Right lobe of liver (tissue), 6 donors: ENCODE measurements around the gene KCNMA1. TPM values are rescaled to one million over a fixed set of nuclear protein-coding genes. Genes with fewer than 3 reads are reported as not detected.

Experiments
- ATAC-seq, 4 donors: fragments of 200-7000 bp; cut with Tn5 transposase; one replicate each; pipeline ENCODE4 v1.9.1; 2020; ENCODE audit warnings: mild to moderate bottlenecking in 4 of 4, moderate library complexity in 4 of 4
- DNase-seq, 3 donors: peaks; one replicate each; pipeline ENCODE4 v3.0.0-alpha.2; 2020
- H3K27ac ChIP-seq, 3 donors: fragments of 200-600 bp; one replicate each; pipeline ENCODE4 v1.8.0; 2022
- H3K27me3 ChIP-seq, 2 donors: fragments of 200-600 bp; one replicate each; pipeline ENCODE4 v1.8.0; 2022
- H3K36me3 ChIP-seq, 4 donors: fragments of 200-600 bp; sonication (generic) in 1 of 4; one replicate each; pipeline versions ENCODE4 v1.5.1 to v1.8.0; 2017 to 2022; ENCODE audit warnings: control low read depth in 1 of 4
- H3K4me1 ChIP-seq, 4 donors: fragments of 200-600 bp; sonication (generic) in 1 of 4; one replicate each; pipeline versions ENCODE4 v1.5.1 to v1.8.0; 2017 to 2022; ENCODE audit warnings: control low read depth in 1 of 4
- H3K4me3 ChIP-seq, 3 donors: fragments of 200-600 bp; one replicate each; pipeline ENCODE4 v1.8.0; 2022
- H3K9me3 ChIP-seq, 4 donors: fragments of 200-600 bp; sonication (generic) in 1 of 4; one replicate each; pipeline versions ENCODE4 v1.5.1 to v1.8.0; 2017 to 2022; ENCODE audit warnings: control low read depth in 1 of 4
- CTCF ChIP-seq, 4 donors: fragments of 200-600 bp in 3 of 4; fragments of 450-650 bp in 1 of 4; IDR thresholded peaks; one replicate each; pipeline versions ENCODE4 v1.5.1 to v1.8.0; 2016 to 2022; ENCODE audit warnings: antibody characterized with exemption in 4 of 4, mild to moderate bottlenecking in 2 of 4
- POLR2A ChIP-seq: fragments of 450-650 bp; IDR thresholded peaks from one replicate; pipeline ENCODE4 v1.6.1; 2017; ENCODE audit warnings: antibody characterized with exemption, mild to moderate bottlenecking
- WGBS: methylation state at CpG from one replicate; pipeline ENCODE4 v1.1.6; 2018; ENCODE audit warnings: low coverage, low lambda C conversion rate; ENCODE audit not compliant: insufficient coverage; ENCODE audit errors: missing lambda C conversion rate; 5-methylcytosine and 5-hydroxymethylcytosine counted together
- intact Hi-C, 2 donors: fragments of 100-400 bp; cut with DNase I; formaldehyde crosslinking; loops; one replicate each; pipeline versions ENCODE4 v1.11.2 to v1.14.1; 2022
- total RNA-seq, 6 experiments: library from RNA; depleted of rRNA in 2 of 6; stranded (reverse); fragments of >200 nt in 2 of 6; fragmentation: NEBNext Ultra II Directional in 3 of 6; extraction: Animal tissue kit (Norgen Biotek cat#: 25700) in 3 of 6; gene quantifications; one replicate each; pipeline versions ENCODE4 v1.1.0 to v1.2.4, GENCODE V29; 2016 to 2023
- donor health status: DM: no; HTN: yes; CAD: no.
- donor health status: DM: no; HTN: no; CAD: no.
- donor health status: DM: no; HTN: no; CAD: no.
- donor health status: DM: no; HTN: yes; CAD: no.
- donor health status: DM: no; HTN: yes; CAD: no.

The KCNMA1 gene
- total RNA-seq, 6 experiments from 2014 or later: 5.7 to 48.0 (median 15.1) TPM

GRCh38 chr10:77613476-77614130, 24.0 kb downstream of the KCNMA1 start:
- H3K27me3 ChIP-seq: no peaks in the 10 kb centered on the region
- H3K36me3 ChIP-seq: no peaks in the 10 kb centered on the region
- H3K27ac ChIP-seq: no peak overlapping the region
- intact Hi-C loops: no loop called here
- no peak for TF ChIP-seq POLR2A
- TF ChIP-seq CTCF (IDR thresholded peaks at IDR 0.05): no peak
- H3K4me1 ChIP-seq: peaks cover 0 to 9% (median 3%) of the 10 kb centered on the region in 4 donors
- H3K9me3 ChIP-seq: no peaks in the 10 kb centered on the region
- H3K4me3 ChIP-seq: no peak overlapping the region
- DNase-seq (no peak), ATAC-seq (peak in 1 of 4 donors; percentile 23)
- 32% methylated on average over 5 of the region's 9 CpGs for WGBS

- intact Hi-C loops: no loop called here
- TF ChIP-seq POLR2A (no peak), CTCF (IDR thresholded peaks at IDR 0.05) (no peak)
- Histone ChIP-seq H3K9me3 (no peaks in the 10 kb centered on the region), H3K27me3 (no peaks in the 10 kb centered on the region), H3K27ac (no peak overlapping the region), H3K4me1 (peaks cover 0 to 9% (median 3%) of the 10 kb centered on the region in 4 donors), H3K4me3 (no peak overlapping the region), H3K36me3 (no peaks in the 10 kb centered on the region)
- peak; percentile 83 to 87 (median 85) for ATAC-seq
- 35% methylated on average over 2 of the region's 2 CpGs for WGBS
- DNase-seq: no peak
These were observed 25.9 kb downstream of the KCNMA1 start for GRCh38 chr10:77611670-77612069.

- Histone ChIP-seq H3K4me1 (peaks cover 0 to 9% (median 3%) of the 10 kb centered on the region in 4 donors), H3K27me3 (no peaks in the 10 kb centered on the region), H3K4me3 (no peak overlapping the region), H3K36me3 (no peaks in the 10 kb centered on the region), H3K27ac (no peak overlapping the region), H3K9me3 (no peaks in the 10 kb centered on the region)
- WGBS: 90% methylated on average over 3 of the region's 5 CpGs
- intact Hi-C loops: no loop called here
- no peak for DNase-seq
- TF ChIP-seq POLR2A: no peak
- TF ChIP-seq CTCF (IDR thresholded peaks at IDR 0.05): no peak
- peak in 1 of 4 donors; percentile 9 for ATAC-seq
These were observed 26.4 kb downstream of the KCNMA1 start for GRCh38 chr10:77611221-77611620.

- no peaks in the 10 kb centered on the region for H3K27me3 ChIP-seq
- no peak for TF ChIP-seq CTCF (IDR thresholded peaks at IDR 0.05)
- TF ChIP-seq POLR2A: no peak
- H3K36me3 ChIP-seq: no peaks in the 10 kb centered on the region
- no peak overlapping the region for H3K27ac ChIP-seq
- ATAC-seq (peak in 2 of 4 donors; percentile 14 to 15), DNase-seq (no peak)
- no peaks in the 10 kb centered on the region for H3K9me3 ChIP-seq
- WGBS: 73% methylated on average over 4 of the region's 5 CpGs
- H3K4me3 ChIP-seq: no peak overlapping the region
- peaks cover 0 to 9% (median 3%) of the 10 kb centered on the region in 4 donors for H3K4me1 ChIP-seq
- intact Hi-C loops: no loop called here
These were observed 27.8 kb downstream of the KCNMA1 start for GRCh38 chr10:77609781-77610272.
